NCI-H146 treated with DMSO at 0.1 percent for 48 hours (cell line): Measurements from ENCODE around the gene GPR157.

Experiments
- DNase-seq: peaks from one replicate; lab custom pipeline; 2025; ENCODE audit not compliant: unreplicated experiment; lab: John Stamatoyannopoulos, UW

The GPR157 gene

GRCh38 chr1:9066945-9067807 lies 61.7 kb downstream of the GPR157 start:
- no peak for DNase-seq

GRCh38 chr1:9065213-9065751 lies 63.6 kb downstream of the GPR157 start:
- DNase-seq, result no peak

- no peak for DNase-seq
These were observed 66.1 kb downstream of the GPR157 start for GRCh38 chr1:9062846-9063245.

GRCh38 chr1:9062021-9062471 lies 66.9 kb downstream of the GPR157 start:
- DNase-seq, result no peak

GRCh38 chr1:9061252-9061960 lies 67.5 kb downstream of the GPR157 start:
- no peak for DNase-seq

GRCh38 chr1:9059891-9060744 lies 68.8 kb downstream of the GPR157 start:
- DNase-seq, result no peak

GRCh38 chr1:9058465-9058864 lies 70.4 kb downstream of the GPR157 start:
- DNase-seq, result no peak

- DNase-seq, result no peak
These were observed 71.1 kb downstream of the GPR157 start for GRCh38 chr1:9057851-9058250.

GRCh38 chr1:9052272-9053049 lies 76.4 kb downstream of the GPR157 start:
- DNase-seq, result no peak

GRCh38 chr1:9051379-9051778 lies 77.5 kb downstream of the GPR157 start:
- no peak for DNase-seq

- DNase-seq, result no peak
These were observed 78.1 kb downstream of the GPR157 start for GRCh38 chr1:9050803-9051202.
